Lower leg skin (tissue), 4 donors: Measurements from ENCODE around the gene RPL31. TPM values are rescaled to one million over a fixed set of nuclear protein-coding genes. Genes with fewer than 3 reads are reported as not detected.

Experiments used
- DNase-seq, 2 donors: peaks; one replicate each; pipeline ENCODE4 v3.0.0-alpha.2; 2019; ENCODE audit warnings: low spot score in 2 of 2
- H3K4me3 ChIP-seq: fragments of 200-600 bp; sonication (generic); 2 replicates; pipeline ENCODE4 v1.5.1; 2017; ENCODE audit warnings: mild to moderate bottlenecking, low read depth; ENCODE audit not compliant: poor library complexity, severe bottlenecking
- POLR2A ChIP-seq, 2 donors: fragments of 450-650 bp; IDR thresholded peaks; one replicate each; pipeline ENCODE4 v1.6.1; 2016 to 2017; ENCODE audit warnings: antibody characterized with exemption in 2 of 2, mild to moderate bottlenecking in 1 of 2, moderate library complexity in 1 of 2
- WGBS, 2 donors: methylation state at CpG; one replicate each; pipeline ENCODE4 v1.1.5; 2018; 5-methylcytosine and 5-hydroxymethylcytosine counted together
- intact Hi-C: fragments of 100-400 bp; cut with DNase I; formaldehyde crosslinking; loops from one replicate; pipeline ENCODE4 v1.15.0; 2023; ENCODE audit warnings: low total_unique reads
- total RNA-seq, 4 donors: library from RNA; depleted of rRNA; stranded (reverse); fragments of >200 nt; gene quantifications; one replicate each; pipeline ENCODE4 v1.1.0, GENCODE V29; 2016
- TF ChIP-seq, protein P1 (sequence below), 3 donors: fragments of 450-650 bp; IDR thresholded peaks; one replicate each; pipeline ENCODE4 v1.5.1; 2016; ENCODE audit warnings: antibody characterized with exemption in 3 of 3, mild to moderate bottlenecking in 3 of 3, moderate library complexity in 2 of 3

RPL31 gene
- total RNA-seq, 4 donors from 2014 or later, result 1,244 to 1,827 (median 1,503) TPM

DNA sequence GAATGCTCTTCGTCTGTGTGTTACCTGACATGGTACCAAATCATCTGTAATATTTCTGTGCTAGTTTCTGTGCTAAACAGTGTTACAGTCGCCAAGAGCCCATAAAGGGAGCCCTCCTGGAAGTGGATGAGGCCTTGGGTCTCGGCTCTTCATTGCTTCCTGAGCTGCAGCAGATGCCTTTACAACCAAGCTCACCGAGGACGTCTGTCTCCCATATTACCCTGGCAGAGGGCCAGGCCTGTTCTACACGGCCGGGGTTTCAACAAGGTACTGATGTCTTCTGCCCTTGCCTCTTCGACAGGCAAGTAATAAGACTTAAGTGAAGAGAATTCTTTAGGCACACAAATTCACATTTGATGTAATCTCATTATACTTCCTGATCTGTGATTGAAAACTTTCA is 16.8 kb downstream of the RPL31 start:
- 57 to 58% methylated on average over 8 of the region's 8 CpGs for WGBS, 2 donors
- H3K4me3 ChIP-seq, result no peak overlapping the region
- intact Hi-C loops, result no loop called here
- no peak for TF ChIP-seq POLR2A (IDR thresholded peaks at IDR 0.05)
- TF ChIP-seq, protein P1, sequence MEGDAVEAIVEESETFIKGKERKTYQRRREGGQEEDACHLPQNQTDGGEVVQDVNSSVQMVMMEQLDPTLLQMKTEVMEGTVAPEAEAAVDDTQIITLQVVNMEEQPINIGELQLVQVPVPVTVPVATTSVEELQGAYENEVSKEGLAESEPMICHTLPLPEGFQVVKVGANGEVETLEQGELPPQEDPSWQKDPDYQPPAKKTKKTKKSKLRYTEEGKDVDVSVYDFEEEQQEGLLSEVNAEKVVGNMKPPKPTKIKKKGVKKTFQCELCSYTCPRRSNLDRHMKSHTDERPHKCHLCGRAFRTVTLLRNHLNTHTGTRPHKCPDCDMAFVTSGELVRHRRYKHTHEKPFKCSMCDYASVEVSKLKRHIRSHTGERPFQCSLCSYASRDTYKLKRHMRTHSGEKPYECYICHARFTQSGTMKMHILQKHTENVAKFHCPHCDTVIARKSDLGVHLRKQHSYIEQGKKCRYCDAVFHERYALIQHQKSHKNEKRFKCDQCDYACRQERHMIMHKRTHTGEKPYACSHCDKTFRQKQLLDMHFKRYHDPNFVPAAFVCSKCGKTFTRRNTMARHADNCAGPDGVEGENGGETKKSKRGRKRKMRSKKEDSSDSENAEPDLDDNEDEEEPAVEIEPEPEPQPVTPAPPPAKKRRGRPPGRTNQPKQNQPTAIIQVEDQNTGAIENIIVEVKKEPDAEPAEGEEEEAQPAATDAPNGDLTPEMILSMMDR (IDR thresholded peaks at IDR 0.05), result no peak
- DNase-seq, result peak in 1 of 2 donors; percentile 61

DNA sequence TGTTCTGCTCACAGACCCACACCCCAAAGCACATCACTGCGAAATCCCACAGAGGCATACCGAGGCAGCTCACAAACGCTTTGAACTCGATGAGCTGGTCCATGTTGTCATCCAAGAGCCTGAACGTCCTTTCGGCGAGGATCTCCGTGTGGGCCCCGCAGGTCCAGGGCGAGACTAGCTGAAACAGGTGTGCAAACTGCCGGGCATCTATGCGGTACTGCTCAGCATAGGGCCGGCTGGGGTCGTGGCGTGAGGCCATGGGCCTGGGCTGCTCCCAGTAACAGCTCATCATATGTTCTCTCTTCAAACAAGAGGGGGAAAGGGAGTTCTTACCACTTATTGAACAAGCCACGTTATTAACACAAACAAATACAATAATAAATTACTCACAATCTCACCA is 20.1 kb downstream of the RPL31 start:
- DNase-seq, result peak in 1 of 2 donors; percentile 84
- no peak overlapping the region for H3K4me3 ChIP-seq
- WGBS, 2 donors, result 86 to 89% methylated on average over 16 of the region's 16 CpGs
- intact Hi-C loops, result no loop called here
- TF ChIP-seq, protein P1 (IDR thresholded peaks at IDR 0.05), result no peak
- TF ChIP-seq POLR2A (IDR thresholded peaks at IDR 0.05), result no peak

DNA sequence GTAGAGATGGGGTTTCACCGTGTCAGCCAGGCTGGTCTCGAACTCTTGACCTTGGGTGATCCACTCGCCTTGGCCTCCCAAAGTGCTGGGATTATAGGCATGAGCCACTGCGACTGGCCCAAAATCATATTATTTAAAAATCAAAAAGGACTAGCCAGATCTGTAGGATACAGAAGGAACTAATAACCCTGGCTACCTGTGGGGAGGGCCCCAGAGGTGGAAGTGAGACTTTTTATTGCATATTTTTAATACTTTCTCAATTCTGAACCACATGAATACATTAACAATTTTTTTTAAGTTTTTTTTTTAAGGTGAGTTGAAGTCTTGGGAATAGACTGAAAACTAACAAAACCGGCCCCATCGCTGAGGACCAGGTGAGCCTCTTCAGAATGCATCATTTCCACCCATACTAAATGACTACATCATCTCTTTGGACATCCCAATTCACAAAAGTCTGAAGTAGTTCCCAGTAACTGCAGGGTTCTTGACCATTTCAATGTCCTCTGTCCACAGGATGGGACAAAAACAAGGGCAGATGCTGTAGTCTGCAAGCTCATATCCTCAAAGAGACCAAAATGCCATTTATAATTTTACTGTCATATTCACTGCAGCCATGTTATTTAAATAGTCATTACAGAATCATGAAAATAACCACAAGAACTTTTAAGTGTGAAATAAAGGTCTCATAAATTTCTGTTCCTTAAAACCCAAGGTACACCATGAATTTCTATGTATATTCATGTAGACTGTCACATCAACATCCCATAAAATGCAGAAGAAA is 21.4 kb downstream of the RPL31 start:
- H3K4me3 ChIP-seq, result no peak overlapping the region
- no peak for DNase-seq
- no peak for TF ChIP-seq POLR2A (IDR thresholded peaks at IDR 0.05)
- TF ChIP-seq, protein P1 (IDR thresholded peaks at IDR 0.05), result no peak
- intact Hi-C loops, result no loop called here
- 95 to 96% methylated on average over 6 of the region's 6 CpGs for WGBS, 2 donors

DNA sequence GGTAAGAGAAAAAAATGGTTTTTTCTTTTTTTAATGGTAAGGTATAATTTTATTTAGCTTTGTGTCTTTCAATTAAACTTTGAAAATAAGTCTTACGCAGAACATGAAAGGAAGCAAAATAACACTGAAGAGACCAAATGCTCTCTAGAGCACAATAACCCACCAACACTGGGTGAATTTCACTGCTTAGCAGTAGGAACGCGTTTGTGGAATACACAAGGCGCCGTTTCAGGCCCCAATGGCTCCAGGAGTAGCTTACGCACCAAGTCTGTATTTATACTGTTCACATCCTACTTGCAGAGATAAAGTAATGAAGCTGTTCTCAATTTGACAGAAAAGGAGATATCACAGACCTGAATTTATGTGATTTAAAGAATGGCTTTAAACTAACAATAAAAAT is 23.5 kb downstream of the RPL31 start:
- TF ChIP-seq, protein P1 (IDR thresholded peaks at IDR 0.05), result no peak
- no peak for TF ChIP-seq POLR2A (IDR thresholded peaks at IDR 0.05)
- no peak overlapping the region for H3K4me3 ChIP-seq
- no peak for DNase-seq
- 91% methylated on average over 6 of the region's 6 CpGs for WGBS, 2 donors
- intact Hi-C loops, result no loop called here

DNA sequence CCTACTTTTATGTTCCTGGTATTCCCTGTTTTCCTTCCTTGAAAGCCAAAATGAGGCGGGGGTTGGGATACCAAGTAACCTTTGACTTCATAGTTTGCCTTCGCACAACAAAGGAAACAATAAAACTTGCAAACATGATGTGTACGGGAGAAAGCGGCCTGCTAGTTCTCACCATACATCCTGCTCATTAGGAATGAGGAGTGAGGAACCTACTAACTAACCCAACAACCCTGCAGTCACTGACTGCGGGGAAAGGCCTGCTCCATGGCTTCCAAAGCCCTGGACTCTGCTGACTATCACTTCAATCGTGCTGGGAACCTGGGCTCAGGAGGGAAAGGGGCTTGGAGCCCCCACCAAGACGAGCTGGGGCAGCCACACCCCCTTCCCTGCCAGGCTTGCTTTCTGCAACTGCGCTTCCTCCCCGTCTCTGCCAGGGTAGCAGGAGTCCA is 24.2 kb downstream of the RPL31 start:
- TF ChIP-seq POLR2A (IDR thresholded peaks at IDR 0.05), result no peak
- TF ChIP-seq, protein P1 (IDR thresholded peaks at IDR 0.05), result no peak
- WGBS, 2 donors, result 62 to 70% methylated on average over 9 of the region's 9 CpGs
- intact Hi-C loops, result no loop called here

More for the DNA sequence above, 24.2 kb downstream of the RPL31 start:
- H3K4me3 ChIP-seq, result no peak overlapping the region
- DNase-seq, result no peak
